Tibial nerve (tissue), 4 donors: ENCODE results near the gene TNIK. TPM values are rescaled to one million over a fixed set of nuclear protein-coding genes. Genes with fewer than 3 reads are reported as not detected.
"Not testable (repeated sequence)": the region's sequence is repeated elsewhere in the genome, so short reads cannot be mapped to it uniquely, and the experiment has no call there.

Experiments
- DNase-seq, 2 donors: peaks; one replicate each; pipeline ENCODE4 v3.0.0-alpha.2; 2019; ENCODE audit warnings: low spot score in 2 of 2
- H3K27ac ChIP-seq, 4 donors: fragments of 200-600 bp; sonication (generic) in 3 of 4; one replicate each; pipeline ENCODE4 v1.5.1; 2017 to 2019; ENCODE audit warnings: mild to moderate bottlenecking in 1 of 4
- H3K27me3 ChIP-seq, 2 donors: fragments of 200-600 bp; sonication (generic) in 1 of 2; one replicate each; pipeline versions ENCODE4 v1.5.1 to v1.6.0; 2017 to 2019
- H3K36me3 ChIP-seq, 3 donors: fragments of 200-600 bp; sonication (generic); one replicate each; pipeline ENCODE4 v1.5.1; 2018 to 2019
- H3K4me1 ChIP-seq, 4 donors: fragments of 200-600 bp; sonication (generic) in 3 of 4; one replicate each; pipeline ENCODE4 v1.5.1; 2017 to 2019
- H3K4me3 ChIP-seq, 4 donors: fragments of 200-600 bp; sonication (generic) in 3 of 4; one replicate each; pipeline ENCODE4 v1.5.1; 2017 to 2019; ENCODE audit warnings: mild to moderate bottlenecking in 1 of 4, moderate library complexity in 1 of 4
- H3K9me3 ChIP-seq, 4 donors: fragments of 200-600 bp; sonication (generic) in 3 of 4; one replicate each; pipeline ENCODE4 v1.5.1; 2017 to 2019
- EP300 ChIP-seq, 2 donors: sonication (generic); formaldehyde crosslinking; IDR thresholded peaks; one replicate each; pipeline ENCODE4 v1.6.1; 2017; ENCODE audit warnings: antibody characterized with exemption in 2 of 2, mild to moderate bottlenecking in 1 of 2
- POLR2A ChIP-seq, 2 donors: fragments of 450-650 bp; IDR thresholded peaks; one replicate each; pipeline ENCODE4 v1.6.1; 2017; ENCODE audit warnings: antibody characterized with exemption in 2 of 2, mild to moderate bottlenecking in 2 of 2, moderate library complexity in 2 of 2
- WGBS, 2 donors: methylation state at CpG; one replicate each; pipeline ENCODE4 v1.1.5; 2018; 5-methylcytosine and 5-hydroxymethylcytosine counted together
- total RNA-seq, 4 donors: library from RNA; depleted of rRNA; stranded (reverse); fragments of >200 nt; gene quantifications; one replicate each; pipeline ENCODE4 v1.1.0, GENCODE V29; 2016
- TF ChIP-seq, protein P1 (sequence below), 5 experiments: fragments of 200-600 bp in 3 of 5; fragments of 450-650 bp in 2 of 5; sonication (generic) in 3 of 5; IDR thresholded peaks; one replicate each; pipeline ENCODE4 v1.5.1; 2016 to 2019; ENCODE audit warnings: antibody characterized with exemption in 5 of 5, mild to moderate bottlenecking in 3 of 5, moderate library complexity in 2 of 5

Gene TNIK
- total RNA-seq, 4 donors from 2014 or later = 5.4 to 11.1 (median 7.5) TPM

DNA sequence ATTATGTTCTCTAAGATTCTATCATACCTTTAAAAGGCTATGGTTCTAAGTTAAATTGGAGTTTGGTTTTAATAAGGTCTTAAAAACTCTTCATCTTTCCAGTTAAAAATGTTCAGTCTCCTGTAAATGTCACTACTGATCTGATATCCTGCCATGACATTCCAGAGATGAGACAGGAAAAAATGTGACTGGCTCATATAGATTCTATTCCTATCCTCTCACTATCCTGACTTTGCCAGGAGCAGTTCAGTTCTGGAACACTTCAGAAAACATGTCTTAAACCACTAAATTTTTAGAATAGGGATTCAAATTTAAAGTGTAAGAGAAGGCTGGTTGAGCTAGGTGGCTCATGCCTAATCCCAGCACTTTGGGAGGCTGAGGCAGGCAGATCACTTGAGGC lies 170.9 kb downstream of the TNIK start:
- no peak for DNase-seq
- Histone ChIP-seq H3K4me1 (peaks cover 0 to 7% (median 3%) of the 10 kb centered on the region in 4 donors), H3K27me3 (no peaks in the 10 kb centered on the region), H3K9me3 (no peaks in the 10 kb centered on the region), H3K36me3 (no peaks in the 10 kb centered on the region), H3K4me3 (no peak overlapping the region), H3K27ac (no peak overlapping the region)
- TF ChIP-seq POLR2A (IDR thresholded peaks at IDR 0.05) = no peak
- TF ChIP-seq, protein P1, sequence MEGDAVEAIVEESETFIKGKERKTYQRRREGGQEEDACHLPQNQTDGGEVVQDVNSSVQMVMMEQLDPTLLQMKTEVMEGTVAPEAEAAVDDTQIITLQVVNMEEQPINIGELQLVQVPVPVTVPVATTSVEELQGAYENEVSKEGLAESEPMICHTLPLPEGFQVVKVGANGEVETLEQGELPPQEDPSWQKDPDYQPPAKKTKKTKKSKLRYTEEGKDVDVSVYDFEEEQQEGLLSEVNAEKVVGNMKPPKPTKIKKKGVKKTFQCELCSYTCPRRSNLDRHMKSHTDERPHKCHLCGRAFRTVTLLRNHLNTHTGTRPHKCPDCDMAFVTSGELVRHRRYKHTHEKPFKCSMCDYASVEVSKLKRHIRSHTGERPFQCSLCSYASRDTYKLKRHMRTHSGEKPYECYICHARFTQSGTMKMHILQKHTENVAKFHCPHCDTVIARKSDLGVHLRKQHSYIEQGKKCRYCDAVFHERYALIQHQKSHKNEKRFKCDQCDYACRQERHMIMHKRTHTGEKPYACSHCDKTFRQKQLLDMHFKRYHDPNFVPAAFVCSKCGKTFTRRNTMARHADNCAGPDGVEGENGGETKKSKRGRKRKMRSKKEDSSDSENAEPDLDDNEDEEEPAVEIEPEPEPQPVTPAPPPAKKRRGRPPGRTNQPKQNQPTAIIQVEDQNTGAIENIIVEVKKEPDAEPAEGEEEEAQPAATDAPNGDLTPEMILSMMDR (IDR thresholded peaks at IDR 0.05) = no peak
- TF ChIP-seq EP300 (IDR thresholded peaks at IDR 0.05) = no peak

DNA sequence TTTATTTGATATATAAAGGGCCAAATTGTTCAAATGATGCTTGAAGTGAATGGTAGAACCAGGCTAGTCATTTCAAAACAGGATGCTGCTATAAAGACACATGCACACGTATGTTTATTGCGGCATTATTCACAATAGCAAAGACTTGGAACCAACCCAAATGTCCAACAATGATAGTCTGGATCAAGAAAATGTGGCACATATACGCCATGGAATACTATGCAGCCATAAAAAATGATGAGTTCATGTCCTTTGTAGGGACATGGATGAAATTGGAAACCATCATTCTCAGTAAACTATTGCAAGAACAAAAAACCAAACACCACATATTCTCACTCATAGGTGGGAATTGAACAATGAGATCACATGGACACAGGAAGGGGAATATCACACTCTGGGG lies 172.4 kb downstream of the TNIK start:
- not testable (repeated sequence) for DNase-seq, H3K27ac ChIP-seq
- 94 to 95% methylated on average over 3 of the region's 3 CpGs for WGBS, 2 donors

DNA sequence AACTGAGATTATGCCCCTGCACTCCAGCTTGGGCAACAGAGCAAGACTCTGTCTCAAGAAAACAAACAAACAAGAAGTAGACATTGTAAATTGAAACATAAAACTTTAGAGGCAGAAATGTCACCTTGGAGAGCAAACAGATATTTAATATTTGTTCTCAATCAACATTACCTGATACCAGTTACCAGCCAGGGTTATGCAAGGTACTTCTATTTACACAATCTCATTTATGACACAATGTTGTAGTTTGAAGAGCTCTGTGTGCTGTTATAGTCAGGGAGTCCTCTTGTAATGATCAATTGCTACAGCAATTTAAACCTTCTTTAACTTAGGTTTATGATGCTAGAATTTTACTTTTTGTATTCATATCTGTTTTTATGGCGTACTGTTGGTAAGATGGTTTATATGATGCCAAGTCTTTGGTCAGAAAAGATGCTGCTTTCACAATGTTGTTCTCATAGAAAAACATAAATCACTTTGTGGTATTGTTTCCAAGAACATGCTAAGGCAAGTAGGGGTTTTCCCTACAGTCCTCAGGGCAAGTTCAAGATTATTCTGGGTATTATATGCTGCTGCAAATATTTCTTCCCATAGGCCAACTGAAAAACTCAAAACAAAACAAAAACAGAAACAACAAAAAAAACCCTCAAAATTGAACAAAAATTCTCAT lies 173.5 kb downstream of the TNIK start:
- Histone ChIP-seq H3K4me3 (no peak overlapping the region), H3K27ac (peak overlapping the region in 1 of 4 donors; percentile 2), H3K4me1 (peaks cover 0 to 33% (median 6%) of the 10 kb centered on the region in 4 donors), H3K9me3 (no peaks in the 10 kb centered on the region), H3K36me3 (no peaks in the 10 kb centered on the region), H3K27me3 (no peaks in the 10 kb centered on the region)
- TF ChIP-seq POLR2A (IDR thresholded peaks at IDR 0.05) (no peak), EP300 (IDR thresholded peaks at IDR 0.05) (no peak)
- 85 to 86% methylated on average over 1 of the region's 1 CpG for WGBS, 2 donors
- DNase-seq = no peak

More for the DNA sequence above, 172.4 kb downstream of the TNIK start:
- H3K36me3 ChIP-seq, H3K9me3 ChIP-seq, H3K27me3 ChIP-seq, H3K4me3 ChIP-seq: not testable (repeated sequence)
- H3K4me1 ChIP-seq = peaks cover 0 to 23% (median 6%) of the 10 kb centered on the region in 4 donors

DNA sequence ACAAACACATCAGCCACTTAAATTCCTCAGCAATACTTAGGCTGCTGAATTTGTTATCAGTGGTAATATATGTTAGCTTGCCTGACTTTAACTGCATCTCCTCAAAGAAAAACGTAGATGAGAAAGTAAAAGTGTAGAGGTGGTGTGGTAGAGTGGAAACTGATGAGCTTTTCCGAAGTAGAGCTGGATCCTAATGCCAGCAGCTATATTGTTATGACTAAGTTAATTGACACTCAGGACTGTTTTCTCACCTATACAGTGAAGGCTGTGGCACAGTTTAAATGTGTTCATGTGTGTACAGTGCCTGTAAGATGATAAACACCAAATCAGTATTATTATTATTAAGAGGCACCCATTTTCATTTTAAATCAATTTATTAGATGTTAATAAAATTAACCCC lies 174.9 kb downstream of the TNIK start:
- H3K4me3 ChIP-seq = no peak overlapping the region
- H3K27ac ChIP-seq = no peak overlapping the region
- H3K27me3 ChIP-seq = no peaks in the 10 kb centered on the region
- DNase-seq = no peak
- TF ChIP-seq, protein P1 (IDR thresholded peaks at IDR 0.05) = no peak
- no peak for TF ChIP-seq EP300 (IDR thresholded peaks at IDR 0.05)
- TF ChIP-seq POLR2A (IDR thresholded peaks at IDR 0.05) = no peak
- H3K36me3 ChIP-seq = no peaks in the 10 kb centered on the region
- H3K4me1 ChIP-seq = peaks cover 0 to 35% (median 6%) of the 10 kb centered on the region in 4 donors
- no peaks in the 10 kb centered on the region for H3K9me3 ChIP-seq
- WGBS, 2 donors = 72 to 74% methylated on average over 2 of the region's 2 CpGs

DNA sequence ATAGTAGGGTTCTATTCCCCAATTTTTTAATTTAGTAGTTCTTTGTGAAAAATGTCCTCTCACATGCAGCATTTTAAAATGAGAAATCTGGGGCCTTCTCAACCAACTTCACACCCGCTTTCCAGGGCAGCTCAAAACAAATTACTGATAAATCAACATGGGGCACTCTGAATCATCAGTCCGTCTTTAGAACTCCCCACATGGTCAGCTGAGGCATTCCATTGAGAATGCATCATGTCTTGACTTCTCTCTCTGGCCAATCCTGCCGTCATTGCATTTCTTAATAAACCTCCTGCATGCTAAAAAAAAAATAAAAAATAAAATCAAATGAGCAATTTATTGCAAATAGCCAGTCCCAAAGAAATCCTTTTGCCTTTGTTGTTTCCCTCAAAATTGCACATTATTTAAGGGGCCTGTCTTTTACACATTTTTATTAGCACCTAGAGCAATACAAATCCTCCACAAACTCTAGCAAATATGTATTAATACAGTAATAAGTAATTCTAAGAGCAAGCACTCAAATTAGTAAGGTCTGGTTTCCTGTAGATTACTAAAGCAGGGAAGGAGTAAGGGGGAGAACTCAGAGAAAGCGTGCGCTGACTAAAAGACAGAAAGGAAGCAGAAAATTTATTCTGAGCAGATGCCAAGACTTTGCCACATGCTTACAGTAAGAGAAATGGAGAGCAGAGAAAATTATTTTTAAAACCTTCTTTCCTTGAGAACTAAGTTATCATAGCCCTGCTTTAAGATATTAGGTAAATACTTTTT lies 175.7 kb downstream of the TNIK start:
- peaks cover 0 to 35% (median 6%) of the 10 kb centered on the region in 4 donors for H3K4me1 ChIP-seq
- TF ChIP-seq, protein P1 (IDR thresholded peaks at IDR 0.05) = no peak
- peak in 1 of 2 donors; percentile 64 for TF ChIP-seq EP300 (IDR thresholded peaks at IDR 0.05)
- peak; percentile 17 to 74 for DNase-seq
- no peaks in the 10 kb centered on the region for H3K27me3 ChIP-seq
- no peaks in the 10 kb centered on the region for H3K9me3 ChIP-seq
- WGBS, 2 donors = 27% methylated on average over 5 of the region's 5 CpGs
- H3K27ac ChIP-seq = peak overlapping the region in 3 of 4 donors; percentile 19 to 80 (median 77)
- no peaks in the 10 kb centered on the region for H3K36me3 ChIP-seq
- no peak overlapping the region for H3K4me3 ChIP-seq

DNA sequence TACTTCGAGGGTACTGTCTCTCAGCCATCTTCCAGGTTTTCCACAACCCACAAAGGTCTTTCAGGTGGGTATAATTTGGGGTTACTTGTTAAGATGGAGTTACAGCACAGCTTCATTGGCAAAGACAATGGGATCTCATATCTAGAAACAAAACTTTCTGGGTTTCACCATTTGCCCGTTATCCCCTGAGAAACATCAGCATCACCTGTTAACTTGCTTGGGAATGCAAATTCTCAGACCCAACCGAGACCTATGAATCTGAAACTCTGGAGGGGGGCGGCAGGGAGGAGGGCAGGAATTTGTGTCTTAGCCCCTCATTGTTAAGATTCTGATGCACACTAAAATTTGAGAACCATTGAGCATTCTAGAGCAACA lies 176.4 kb downstream of the TNIK start:
- Histone ChIP-seq H3K4me3 (no peak overlapping the region), H3K36me3 (no peaks in the 10 kb centered on the region), H3K27me3 (no peaks in the 10 kb centered on the region), H3K27ac (peak overlapping the region in 3 of 4 donors; percentile 32 to 80 (median 77)), H3K9me3 (no peaks in the 10 kb centered on the region), H3K4me1 (peaks cover 0 to 35% (median 6%) of the 10 kb centered on the region in 4 donors)
- TF ChIP-seq EP300 (IDR thresholded peaks at IDR 0.05) = no peak
- no peak for TF ChIP-seq POLR2A (IDR thresholded peaks at IDR 0.05)
- TF ChIP-seq, protein P1 (IDR thresholded peaks at IDR 0.05) = no peak
- WGBS, 2 donors = 84 to 89% methylated on average over 4 of the region's 4 CpGs
- no peak for DNase-seq
